GM19438 (cell line): ENCODE results near the gene MICB.
A peak's percentile ranks its signal among the peaks of the same experiment; 100 is the strongest.
"Not testable (repeated sequence)": the region's sequence is repeated elsewhere in the genome, so short reads cannot be mapped to it uniquely, and the experiment has no call there.

Experiments
- ATAC-seq: cut with Tn5 transposase; IDR thresholded peaks from one replicate; pipeline ENCODE4 v1.9.1; 2021; ENCODE audit warnings: low read depth; ENCODE audit not compliant: unreplicated experiment

MICB gene

DNA sequence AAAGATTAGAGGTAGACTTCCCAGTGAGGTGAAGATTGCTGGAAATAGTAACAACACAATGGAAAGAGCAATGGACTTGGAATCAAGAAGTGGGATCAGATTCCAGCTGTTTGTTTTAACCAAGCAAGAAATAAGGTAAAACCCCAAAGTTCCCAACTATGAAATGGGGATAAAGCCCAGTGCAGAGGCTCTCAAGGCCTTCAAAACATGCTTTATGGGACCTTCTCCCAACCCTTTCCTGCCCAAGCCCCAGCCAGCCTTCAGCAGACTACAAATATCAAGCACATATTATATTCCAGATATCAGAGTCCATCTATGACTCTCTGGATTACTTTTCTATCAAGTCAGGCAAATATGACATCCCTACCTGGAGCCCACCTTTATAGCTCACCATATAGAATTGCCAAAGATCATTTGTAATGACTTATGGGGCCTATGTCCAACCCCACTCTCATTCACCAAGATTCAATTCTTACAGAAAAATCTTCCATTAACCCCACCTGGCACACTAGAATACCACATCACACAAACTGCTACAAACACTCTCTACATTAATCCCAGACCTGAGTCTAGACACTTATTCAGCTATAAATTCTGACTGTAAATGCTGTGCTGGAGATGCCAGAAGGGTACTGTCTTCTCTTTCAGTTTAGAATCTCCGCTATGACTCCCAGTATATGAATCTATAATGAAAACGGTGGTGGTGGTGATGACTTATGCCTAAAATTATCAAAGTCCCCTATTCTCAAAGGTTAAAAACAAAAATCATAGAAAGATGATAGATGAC is 37.8 kb downstream of the MICB start:
- no peak for ATAC-seq

DNA sequence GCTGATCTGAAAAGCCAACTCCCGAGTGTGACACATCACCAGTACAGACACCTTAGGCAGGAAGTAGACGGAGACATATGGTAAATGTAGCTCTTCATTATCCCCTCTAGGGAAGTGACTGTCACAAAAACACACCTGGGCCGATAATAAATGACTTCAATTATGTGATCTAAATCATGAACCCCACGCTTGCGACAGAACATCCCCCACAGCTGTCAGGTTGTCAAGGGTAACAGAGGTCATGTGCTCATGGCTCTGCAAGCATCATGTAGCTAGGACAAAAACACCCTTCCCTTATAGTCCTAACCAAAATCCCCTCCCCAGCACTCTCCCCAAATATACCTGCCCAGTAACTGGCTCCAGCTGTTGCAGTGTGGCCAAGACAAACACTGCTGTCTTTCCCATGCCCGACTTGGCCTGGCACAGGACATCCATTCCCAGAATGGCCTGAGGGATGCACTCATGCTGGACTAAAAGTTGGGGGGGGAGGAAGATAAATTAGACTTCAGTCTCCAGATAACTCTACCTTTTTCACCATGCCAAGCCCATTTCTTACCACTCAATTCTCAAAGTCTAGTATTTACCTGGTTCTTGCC is 41.0 kb downstream of the MICB start:
- ATAC-seq = no peak

DNA sequence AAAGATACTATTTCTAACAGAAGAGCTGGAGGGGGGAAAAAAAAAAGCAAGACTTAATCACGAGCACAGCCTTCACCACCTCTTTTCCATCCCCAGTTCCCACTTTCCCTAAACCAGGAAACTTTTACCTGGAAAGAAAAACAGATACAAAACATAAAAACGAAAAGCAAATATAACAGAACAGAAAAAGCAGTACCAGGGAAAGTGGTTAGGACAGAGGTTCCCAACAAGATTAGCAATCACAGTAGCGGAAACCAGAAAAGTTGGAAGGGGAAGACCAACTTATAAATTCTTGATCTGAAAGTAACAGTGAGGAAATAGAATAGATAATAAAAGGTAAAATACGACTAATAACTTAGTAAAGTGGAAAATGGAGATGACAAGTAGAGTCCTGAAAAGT is 42.7 kb downstream of the MICB start:
- no peak for ATAC-seq

DNA sequence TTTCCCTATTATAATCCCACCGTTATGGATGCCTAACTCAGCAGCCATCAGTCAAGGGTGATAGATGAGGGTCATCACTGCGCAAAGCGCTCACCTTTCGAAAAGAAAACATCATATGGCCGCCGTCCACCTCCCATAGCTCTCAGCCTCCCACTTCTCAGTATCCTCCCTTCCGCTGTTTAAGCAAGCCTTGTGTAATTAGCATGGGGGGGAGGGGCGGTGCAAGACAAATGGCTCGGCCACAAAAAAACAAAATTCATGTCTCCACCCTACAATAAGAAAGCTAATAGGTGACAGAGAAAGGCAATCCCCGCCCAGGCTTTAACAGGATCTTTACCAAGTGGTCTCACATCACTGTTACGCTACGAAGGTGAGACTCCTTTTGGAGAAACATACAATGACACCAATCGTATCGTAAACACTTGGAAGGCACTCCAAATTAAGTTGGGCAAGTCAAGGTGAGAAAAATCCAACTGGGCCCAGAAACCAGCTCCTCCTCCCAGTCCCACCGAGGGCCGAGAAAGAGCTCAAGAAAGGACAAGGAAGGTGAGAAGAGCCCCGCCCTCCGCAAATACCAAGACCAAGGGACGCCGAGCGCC is 43.2 kb downstream of the MICB start:
- peak; percentile 21 for ATAC-seq

DNA sequence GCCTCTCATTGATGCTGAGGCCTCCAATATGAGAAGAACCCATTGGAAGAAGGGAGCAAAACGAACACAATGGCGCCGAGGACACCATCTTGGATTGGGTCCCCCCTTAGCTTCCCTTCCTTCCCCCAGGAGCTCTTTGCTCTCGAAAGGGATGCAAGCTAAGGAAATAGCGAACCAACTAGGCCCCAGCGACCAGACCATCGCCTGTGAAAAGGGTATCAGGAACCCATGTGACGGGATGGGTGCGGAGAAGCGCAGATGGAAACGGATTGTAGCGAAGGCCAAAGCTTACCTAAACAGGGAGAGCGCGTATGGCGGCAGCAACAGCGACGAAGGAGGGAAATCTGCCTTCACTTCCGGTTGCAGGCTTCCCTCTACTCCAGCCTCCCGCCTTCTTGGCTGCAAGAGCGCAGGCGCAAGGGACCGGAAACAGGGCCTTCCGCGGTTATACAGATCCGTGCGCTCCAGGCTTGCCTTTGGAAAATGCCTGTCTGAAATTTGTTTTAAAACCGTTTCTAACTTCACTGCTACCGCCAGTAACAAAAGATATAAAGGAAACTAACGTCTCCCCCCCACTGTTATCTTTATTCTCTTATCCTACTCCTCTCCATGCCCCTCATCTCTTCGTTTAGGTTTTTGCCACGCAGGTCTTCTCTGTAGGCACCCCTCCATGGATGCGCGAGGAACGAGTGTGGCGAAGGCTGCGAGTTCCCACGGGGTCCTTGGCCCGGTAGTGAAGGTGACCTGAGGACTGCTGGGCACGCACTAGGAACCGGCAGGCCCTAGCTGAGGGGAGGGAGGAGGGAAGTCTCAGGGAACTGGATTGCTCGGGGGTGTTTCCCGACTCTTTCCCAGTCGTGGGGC is 43.9 kb downstream of the MICB start, which contains the start of gene DDX39B:
TSS of gene DDX39B (minus strand) at position 346 of the 864 bp plus-strand sequence. CDS start 1,471 bp downstream, outside the sequence.
- ATAC-seq = peak; percentile 52

DNA sequence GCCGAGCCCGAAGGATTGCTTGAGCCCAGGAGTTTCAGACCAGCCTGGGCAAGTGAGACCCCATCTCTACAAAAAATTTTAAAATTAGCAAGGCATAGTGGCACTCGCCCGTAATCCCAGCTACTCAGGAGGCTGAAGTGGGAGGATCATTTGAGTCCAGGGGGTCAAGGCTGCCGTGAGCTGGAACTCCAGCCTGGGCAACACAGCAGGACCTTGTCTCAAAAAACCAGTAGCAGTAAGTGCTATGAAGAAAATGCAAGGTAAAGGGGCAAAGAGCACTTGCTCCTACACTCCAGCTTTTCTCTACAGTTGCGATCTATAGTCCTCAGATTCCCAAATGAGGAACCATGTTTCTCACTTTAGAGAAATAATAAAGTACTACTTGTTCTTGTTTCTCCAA is 45.7 kb downstream of the MICB start:
- ATAC-seq = no peak

DNA sequence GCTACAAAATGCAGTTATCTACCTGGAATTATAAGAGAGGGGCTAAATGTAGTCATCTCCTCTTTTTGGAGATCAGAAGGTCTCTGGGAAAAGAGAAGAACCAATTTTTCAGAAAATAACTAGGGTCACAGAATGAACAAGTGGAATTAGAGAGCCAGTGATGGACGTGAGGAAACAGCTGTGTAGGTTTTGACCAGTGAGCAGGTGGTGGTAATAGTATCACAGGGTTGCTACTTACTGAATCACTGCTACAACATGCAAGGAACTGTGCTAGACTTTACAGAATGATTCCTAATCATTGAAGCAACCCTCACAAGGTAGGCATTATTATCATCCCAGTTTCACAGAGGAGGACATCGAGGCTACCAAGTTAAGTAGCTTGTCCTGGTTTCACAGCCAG is 46.7 kb downstream of the MICB start:
- no peak for ATAC-seq

DNA sequence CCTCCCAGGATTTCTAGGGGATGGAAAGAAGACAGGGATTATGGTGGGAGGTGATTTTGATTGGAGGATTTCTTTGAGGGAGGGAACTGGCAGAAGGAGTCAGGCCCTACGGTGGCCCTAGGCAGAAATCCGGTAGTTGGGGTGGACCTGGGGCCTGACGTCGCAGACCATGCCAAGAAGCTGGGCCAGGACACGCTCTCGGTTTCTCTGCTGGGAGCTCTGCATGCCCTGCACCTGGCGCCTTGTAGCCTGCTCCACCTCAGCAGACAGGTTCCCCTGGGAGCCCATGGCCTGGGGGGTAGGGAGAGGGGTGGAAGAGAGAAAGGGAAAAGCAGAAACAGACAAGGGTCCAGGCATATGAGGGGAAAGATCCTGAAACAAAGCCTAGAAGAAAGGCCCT is 47.3 kb downstream of the MICB start:
- ATAC-seq = no peak

DNA sequence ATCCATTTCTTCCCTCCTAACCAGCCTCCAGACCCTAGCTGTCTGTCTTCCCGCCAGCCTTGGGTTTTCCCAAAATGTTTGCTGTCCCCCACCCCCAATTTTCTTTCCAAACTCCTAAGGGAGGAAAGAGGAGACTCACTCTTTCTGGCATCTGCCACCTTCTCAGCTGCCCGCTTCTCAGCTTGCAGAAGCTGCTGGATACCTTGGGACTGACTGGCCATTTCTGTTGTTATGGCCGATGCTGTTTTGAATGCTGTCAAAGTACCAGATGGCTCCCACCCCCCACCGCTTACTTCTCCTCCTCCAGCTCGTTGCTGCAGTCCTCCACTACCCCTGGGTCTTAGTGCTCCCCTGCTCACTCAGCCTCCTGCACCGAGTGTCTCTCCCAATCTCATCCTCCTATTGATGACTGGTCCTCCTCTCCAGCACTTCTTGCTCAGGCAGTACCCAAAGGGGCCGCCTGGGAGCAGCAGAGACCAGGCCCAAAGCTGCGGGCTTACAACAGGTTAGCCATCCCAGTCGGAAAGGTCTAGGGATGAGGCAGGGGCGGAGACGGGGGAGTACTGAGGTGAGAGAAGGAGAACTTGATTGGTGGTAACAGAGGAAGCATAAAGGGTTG is 48.5 kb downstream of the MICB start, which contains the start of gene ATP6V1G2:
TSS of gene ATP6V1G2 (minus strand) at position 270 of the 619 bp plus-strand sequence. CDS start at position 221, 49 bp downstream.
- ATAC-seq = peak; percentile 35

DNA sequence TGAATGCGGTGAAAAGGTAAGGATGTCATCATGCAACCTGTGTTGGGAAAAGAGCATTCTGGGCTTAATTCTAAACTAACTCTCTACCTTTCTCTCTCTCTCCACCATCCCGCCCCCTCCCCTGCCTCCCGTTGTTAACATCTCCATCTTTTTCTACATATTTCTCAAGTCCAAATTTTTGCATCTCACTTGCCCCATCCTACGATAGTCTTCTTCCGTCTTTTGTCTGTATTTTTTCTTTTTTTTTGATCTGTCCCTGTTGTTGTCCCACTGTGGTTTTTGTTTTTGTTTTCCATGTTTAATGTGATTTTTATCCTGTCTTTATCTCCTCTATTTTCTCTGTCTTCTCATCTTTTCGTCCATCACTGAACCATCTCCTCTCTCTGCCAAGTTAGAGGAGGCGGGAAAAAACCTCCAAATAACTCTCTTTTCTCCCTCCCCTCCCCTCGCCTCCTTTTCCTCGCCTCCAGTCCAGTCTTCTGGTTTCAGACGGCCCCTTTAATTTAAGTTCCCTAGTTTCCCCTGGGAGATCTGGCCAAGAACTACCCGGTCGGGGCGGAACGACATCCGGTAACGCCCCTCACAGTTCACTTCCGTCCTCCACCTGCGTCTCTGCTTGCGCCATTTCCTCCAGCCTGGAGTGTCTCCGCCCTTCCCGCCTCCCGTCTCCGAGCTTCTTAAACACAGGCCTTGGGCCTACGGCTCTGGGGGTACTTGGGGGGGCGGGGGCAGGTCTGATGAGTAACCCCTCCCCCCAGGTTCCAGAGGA is 49.2 kb downstream of the MICB start, which contains the start of gene NFKBIL1:
TSS of gene NFKBIL1 (plus strand) at position 651 of the 769 bp plus-strand sequence. CDS start at position 738, 87 bp downstream.
- ATAC-seq = peak; percentile 73

DNA sequence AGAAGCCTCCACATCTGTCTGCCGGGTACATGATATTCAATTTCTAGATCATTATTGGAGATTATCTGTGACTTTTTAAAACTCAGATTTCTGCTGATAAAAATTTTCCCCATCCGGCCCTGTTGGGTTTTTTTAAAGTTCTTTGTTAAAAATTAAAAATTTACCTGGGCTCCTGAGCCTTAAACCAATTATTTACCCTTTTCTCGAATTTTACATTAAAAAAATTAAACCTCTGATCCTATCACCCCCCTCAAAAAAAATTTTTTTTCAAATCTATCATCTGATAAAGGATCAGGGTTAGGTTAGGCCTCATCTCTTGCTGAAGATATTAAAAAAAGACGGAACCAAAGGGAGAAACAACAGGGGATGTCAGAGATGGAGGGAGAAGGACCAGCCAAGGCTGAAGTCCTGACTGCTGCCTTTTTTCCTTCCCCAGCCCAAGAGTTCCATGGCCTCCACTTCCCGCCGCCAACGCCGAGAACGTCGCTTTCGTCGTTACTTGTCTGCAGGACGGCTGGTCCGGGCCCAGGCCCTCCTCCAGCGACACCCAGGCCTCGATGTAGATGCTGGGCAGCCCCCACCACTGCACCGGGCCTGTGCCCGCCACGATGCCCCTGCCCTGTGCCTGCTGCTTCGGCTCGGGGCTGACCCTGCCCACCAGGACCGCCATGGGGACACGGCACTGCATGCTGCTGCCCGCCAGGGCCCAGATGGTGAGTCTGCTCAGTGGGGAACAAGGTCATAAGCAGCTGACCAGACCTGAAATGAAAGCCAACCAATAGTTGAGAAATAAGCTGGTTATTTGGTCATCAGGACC is 50.0 kb downstream of the MICB start:
- no peak for ATAC-seq

DNA sequence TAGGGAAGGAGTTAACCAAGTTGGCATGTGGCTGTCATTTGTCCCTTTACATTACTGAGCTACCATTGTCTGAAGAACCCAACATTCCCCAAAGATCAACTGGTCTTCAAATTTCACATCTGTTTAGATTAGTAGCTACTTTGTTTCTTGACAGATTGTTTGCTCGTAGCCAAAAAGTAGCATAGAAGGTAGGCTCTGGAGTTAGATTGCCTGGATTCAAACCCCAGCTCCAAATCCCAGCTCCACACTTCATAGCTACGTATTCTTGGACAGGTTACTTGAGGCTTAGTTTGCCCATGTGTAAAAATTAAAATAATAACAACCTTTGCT is 50.6 kb downstream of the MICB start:
- ATAC-seq = no peak

DNA sequence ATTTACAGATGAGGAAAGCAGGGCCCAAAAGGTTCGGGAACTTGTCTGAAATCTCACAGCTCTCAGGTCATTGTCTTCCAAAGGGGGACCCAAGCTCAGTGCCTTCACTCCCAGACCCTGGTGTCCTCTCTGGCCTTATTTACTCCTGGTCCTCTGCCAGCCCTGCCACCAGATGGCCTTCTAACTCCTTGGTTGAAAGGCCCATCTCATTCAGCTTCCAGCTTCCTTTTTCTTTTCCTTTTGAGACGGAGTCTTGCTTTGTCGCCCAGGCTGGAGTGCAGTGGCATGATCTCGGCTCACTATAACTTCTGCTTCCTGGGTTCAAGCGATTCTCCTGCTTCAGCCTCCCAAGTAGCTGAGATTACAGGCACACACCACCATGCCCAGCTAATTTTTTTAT is 53.4 kb downstream of the MICB start:
- ATAC-seq = not testable (repeated sequence)

DNA sequence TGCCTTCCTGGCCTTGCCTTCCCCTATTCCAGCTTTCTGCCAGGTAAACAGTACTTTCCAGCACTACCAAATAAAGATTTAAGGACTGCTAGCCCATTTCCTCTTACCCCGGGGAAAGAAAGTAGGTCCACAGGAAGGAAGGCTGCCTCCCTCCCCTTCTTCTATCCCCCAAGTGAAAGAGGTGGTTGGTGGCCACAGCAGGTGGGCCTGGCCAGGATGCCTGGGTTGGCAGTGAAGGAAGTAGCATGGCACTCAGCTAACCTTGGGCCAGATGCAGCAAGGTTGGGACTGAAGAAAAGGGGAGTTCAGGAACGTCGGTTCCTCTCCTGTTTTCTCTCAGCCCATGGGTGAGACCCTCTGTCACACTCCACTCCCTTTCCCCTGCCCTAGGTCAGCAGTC is 58.4 kb downstream of the MICB start:
- no peak for ATAC-seq

DNA sequence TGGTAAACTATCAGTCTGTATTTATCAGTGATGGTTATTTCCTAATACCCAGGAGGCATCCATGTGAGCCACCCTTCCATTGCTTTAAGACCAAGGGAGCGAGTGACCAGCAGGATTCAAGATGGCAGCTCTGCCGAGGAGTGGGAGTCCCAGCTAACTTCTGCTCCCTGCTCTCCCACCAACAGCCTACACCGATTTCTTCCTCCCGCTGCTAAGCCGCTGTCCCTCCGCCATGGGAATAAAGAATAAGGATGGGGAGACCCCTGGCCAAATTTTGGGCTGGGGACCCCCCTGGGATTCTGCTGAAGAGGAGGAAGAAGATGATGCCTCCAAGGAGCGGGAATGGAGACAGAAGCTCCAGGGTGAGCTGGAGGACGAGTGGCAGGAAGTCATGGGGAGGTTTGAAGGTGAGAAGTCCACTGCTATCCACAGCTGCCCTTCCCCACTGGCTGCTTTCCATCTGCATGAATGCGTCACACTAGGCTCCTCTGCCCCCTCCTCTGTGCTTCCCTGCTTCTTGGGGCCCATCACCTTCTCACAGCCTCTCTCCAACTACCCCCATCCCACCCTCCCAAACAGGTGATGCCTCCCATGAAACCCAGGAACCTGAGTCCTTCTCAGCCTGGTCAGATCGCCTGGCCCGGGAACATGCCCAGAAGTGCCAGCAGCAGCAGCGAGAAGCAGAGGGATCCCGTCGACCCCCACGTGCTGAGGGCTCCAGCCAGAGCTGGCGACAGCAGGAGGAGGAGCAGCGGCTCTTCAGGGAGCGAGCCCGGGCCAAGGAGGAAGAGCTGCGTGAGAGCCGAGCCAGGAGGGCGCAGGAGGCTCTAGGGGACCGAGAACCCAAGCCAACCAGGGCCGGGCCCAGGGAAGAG is 59.7 kb downstream of the MICB start:
- ATAC-seq = no peak

DNA sequence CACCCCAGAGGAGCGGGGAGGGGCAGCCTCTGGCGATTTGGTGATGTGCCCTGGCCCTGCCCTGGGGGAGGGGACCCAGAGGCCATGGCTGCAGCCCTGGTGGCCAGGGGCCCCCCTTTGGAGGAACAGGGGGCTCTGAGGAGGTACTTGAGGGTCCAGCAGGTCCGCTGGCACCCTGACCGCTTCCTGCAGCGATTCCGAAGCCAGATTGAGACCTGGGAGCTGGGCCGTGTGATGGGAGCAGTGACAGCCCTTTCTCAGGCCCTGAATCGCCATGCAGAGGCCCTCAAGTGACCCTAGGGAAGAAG is 60.3 kb downstream of the MICB start:
- ATAC-seq = no peak

DNA sequence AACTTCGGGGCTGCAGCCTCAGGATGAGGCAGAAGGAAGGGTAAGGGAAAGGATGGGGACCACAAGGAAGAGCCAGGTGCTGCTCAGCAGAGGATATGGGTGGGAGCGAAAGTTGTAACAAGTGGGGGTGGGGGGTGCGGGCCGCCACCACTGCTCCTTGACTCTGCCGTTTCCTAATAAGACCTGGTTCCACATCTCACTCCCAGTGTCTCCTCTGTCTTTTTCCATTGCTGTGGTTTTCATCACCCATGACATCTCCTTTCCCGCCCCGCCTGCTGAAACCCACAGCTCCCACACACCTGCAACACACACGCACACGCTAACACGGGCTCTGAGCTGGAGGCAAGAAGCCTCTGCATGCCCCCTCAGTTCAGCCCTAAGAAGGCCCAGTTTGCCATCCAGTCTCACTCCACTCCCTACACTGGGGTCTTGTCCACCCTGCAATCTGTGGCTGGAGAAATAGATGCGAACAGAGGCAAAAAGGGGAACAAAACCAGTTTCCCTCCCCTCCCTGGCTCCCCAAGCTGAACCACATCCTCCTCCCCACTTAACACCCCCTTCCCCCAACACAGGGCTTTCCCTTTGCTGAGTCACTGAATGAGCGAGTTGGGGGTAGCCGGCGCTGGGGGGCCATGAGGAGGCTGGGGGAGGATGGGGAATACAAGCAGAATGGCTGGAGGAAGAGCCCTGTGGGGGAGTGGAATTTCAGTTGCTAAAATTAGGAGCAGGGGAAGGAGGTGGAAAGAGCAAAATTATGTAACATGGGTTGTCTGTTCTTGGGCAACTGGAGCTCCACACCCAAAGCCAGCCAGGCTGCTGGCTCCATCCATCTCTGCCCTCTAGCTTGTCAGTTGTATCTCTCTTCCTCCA is 60.9 kb downstream of the MICB start:
- ATAC-seq = no peak
